LHCN-M2 (cell line): Measurements from ENCODE around the gene CAPN11. TPM values are rescaled to one million over a fixed set of nuclear protein-coding genes. Genes with fewer than 3 reads are reported as not detected.

Source experiments
- DNase-seq: peaks from one replicate; pipeline ENCODE4 v3.0.0-alpha.2; 2012; ENCODE audit warnings: low read depth
- total RNA-seq: library from RNA; depleted of rRNA; stranded (reverse); fragments of >200 nt; gene quantifications from 2 replicates; pipeline ENCODE4 v1.2.3, GENCODE V29; 2014

CAPN11 gene
- total RNA-seq, 1 experiment from 2014 or later = 0.06 TPM

- DNase-seq = no peak
Observed at GRCh38 chr6:44207966-44208365, 49.3 kb downstream of the CAPN11 start.

DNA sequence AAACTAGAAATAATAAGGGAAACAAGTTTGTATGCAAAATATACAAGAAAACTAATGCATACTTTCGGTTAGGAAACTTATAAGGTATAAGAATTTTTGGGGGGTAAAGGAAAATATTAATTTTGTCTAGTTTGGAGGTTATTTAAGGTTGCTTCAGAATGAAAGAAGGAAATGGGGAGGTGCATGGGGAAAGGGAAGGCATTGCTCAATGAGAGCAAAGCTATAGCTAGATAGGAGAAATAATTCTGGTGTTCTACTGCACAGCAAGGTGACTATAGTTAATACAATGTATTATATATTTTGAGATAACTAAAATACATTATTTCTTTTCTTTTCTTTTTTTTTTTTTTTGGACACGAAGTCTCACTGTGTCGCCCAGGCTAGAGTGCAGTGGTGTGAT is 52.7 kb downstream of the CAPN11 start:
- DNase-seq = no peak

GRCh38 chr6:44214307-44214706 is 55.7 kb downstream of the CAPN11 start:
- no peak for DNase-seq

DNA sequence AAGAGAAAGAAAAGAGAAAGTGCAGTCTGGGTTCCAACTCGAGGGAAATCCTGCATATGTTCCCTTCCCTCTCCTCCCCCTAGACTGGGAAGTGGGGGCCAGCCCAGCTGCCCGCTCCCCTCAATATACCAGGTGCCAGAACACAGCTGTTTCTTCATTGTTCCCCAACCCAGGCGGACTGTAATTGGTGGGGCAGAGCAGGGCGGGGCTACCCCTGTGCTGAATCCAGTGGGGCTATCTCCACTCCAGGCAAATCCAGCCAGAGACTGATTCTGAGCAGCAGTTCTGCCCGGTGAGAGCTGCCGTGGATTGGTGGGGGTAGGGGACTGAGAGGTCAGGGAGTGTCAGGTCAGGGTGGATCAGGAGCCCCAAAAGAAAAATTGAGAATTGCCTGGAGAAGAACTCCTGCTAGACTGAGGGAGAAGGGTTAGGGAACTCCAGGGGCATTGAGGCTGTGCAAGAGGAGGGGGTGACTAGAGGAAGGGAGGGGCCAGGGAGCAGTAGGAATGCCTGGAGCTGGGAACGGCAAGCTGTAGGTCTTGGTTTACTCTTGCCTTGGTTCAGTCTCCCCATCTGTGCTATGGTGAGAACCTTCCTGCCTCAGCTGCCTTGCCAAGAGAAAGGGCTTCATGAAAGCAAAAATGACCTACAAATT is 58.2 kb downstream of the CAPN11 start, which contains the start of gene MYMX:
MYMX (plus strand) TSS at position 250 of the 655 bp plus-strand sequence. CDS start 546 bp downstream, outside the sequence.
- DNase-seq = peak; percentile 90

DNA sequence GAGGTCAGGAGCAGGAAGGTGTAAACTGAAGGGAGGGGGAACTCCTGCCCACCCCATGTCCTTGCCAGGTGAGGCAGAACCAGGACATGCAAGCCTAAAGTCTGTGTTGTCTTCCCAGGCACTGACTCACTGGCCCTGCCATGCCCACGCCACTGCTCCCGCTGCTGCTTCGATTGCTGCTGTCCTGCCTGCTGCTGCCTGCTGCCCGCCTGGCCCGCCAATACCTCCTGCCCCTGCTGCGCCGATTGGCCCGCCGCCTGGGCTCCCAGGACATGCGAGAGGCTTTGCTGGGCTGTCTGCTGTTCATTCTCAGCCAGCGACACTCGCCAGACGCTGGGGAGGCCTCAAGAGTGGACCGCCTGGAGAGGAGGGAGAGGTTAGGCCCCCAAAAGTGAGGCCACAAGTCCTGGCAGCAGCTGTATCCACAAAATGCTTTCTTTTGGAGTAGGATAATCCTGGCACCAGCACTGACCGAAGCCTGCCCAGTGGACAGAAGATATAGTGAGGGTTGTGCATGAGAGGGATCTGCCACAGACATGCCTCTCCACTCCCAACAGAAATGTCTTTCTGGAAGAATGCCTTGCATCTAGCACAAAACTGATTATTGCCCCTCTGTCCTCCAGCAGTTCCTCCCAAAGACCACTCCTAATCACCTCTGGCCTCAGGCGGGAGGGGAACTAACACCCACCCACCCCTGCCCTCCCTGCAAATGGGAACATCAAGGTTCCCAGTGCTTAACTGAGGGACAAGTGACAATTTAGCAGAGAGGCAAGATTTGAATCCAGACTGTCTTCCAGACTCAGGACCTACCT is 58.9 kb downstream of the CAPN11 start:
- DNase-seq = peak; percentile 72

DNA sequence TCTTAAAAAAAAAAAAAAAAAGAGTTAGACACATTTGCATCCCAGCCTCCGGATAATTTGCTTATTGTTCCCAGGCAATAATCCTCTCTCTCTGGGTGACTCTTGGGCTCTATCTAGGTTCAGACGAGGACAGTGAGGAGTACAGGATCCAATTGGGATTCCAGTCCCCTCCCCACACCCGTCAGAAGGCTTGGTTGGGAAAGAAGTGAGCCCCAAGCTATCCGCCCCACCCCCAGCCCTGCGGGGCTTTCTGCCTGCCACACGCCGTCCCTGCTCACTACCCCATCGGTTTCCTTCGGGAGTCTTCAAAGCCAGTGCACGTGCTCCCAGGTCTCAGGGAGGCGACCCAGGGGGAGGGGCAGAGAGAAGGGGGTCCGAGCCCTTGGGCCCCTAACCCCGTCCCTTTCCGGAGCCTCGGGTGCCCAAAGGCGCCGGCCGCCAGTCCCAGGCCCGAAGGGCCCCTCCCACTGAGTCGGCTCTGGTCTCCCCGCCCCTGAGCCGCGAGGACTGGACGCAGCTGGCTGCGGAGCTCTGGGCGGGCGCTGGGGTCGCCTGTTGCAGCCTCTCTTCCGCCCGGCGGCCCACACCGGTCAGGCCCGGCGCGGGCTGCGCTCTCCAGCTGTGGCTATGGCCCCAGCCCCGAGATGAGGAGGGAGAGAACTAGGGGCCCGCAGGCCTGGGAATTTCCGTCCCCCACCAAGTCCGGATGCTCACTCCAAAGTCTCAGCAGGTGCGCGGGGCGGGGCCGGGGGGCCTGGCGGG is 60.6 kb downstream of the CAPN11 start:
- DNase-seq = peak; percentile 76

DNA sequence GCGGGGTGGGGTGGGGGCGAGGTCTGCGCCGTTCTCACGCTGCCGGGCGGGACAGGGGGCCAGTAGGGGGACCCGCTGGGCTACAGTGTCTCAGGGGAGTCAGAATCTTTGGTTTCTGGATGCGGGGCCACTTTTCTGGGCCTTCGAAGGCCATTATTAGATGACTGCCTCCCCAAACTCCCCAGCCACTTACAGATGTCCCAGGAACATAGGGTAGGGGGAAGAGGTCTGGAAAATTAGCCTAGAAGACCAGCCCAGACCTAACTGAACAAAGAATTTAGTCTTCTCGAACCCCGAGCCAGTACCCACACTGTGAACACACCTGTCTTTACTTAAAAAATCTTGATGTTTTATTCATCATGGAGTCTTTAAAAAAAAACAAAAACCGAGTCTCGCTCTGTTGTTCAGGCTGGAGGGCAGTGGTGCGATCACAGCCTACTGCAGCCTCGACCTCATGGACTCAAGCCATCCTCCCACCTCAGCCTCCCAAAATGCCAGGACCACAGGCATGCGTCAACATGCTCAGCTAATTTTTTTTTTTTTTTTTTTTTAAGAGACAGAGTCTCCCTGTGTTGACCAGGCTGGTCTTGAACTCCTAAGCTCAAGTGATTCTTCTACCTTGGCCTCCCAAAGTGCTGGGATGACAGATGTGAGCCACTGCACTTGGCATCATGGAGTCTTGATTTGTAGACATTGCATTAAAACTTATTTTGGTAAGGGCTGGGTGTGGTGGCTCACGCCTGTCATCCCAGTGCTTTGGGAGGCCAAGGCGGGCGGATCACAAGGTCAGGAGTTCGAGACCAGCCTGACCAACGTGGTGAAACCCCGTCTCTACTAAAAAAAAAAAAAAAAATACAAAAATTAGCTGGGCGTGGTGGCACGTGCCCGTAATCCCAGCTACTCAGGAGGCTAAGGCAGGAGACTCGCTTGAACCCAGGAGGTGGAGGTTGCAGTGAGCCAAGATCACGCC is 61.5 kb downstream of the CAPN11 start:
- no peak for DNase-seq

DNA sequence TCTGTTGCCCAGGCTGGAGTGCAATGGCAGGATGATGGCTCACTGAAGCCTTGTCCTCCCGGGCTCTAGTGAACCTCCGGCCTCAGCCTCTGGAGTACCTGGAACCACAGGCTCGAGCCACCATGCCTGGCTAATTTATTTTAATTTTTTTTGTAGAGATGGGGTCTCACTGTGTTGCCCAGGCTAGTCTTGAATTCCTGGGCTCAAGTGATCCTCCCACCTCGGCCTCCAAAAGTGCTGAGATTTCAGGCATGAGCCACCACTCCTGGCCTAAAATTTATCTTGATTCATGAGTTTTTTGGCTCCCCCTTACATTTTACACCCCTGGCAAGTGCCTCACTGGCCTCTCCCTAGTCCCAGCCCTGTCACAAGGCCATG is 62.3 kb downstream of the CAPN11 start:
- DNase-seq = no peak

DNA sequence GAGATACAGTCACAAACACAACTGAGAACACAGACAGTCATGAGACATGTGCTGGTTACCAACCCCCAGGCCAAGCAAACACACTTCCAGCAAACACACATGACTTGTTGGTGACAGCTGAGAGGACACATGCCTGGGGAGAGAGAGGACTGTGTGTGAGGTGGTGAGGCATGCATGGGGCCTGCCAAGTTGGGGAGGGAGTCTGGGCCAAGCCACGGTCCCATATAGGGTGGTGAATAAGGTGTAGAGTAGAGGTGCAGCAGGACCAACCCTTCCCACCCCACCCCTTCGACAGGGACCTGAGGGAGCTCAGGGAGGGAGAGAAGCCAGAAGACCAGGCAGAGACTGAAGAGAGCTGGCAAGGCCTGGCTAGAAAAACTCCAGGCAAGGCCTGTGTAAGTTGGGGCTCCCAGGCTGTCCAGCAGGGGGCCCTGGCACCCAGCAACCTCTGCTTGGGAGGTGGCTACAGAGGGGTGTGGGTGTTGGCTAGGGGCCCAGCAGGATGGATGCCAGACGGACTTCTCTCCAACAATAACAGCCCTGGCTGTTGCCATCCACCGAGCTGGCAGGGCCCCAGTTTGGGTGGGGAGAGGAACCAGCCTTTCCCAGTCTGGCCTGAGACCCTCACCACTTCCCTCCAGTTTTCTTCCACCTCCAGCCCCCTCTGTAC is 62.8 kb downstream of the CAPN11 start:
- peak; percentile 88 for DNase-seq

DNA sequence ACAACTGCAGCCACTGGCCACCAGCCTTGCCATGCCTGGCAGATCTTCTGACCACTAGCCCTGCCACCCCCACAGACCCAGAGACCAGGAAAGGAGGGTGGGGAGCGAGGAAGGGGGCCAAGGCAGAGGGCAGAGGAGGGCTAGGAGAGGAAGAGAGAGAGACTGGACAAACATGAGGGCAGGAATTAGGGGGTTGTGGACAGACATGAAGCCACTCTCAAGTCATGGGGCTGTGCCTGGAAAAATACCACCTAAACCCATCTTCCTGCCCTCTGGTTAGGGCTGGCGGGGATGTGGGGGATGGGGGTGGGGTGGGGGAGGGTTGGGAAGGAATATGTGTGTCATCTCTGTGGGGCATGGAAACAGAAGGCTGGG is 63.3 kb downstream of the CAPN11 start:
- DNase-seq = no peak

DNA sequence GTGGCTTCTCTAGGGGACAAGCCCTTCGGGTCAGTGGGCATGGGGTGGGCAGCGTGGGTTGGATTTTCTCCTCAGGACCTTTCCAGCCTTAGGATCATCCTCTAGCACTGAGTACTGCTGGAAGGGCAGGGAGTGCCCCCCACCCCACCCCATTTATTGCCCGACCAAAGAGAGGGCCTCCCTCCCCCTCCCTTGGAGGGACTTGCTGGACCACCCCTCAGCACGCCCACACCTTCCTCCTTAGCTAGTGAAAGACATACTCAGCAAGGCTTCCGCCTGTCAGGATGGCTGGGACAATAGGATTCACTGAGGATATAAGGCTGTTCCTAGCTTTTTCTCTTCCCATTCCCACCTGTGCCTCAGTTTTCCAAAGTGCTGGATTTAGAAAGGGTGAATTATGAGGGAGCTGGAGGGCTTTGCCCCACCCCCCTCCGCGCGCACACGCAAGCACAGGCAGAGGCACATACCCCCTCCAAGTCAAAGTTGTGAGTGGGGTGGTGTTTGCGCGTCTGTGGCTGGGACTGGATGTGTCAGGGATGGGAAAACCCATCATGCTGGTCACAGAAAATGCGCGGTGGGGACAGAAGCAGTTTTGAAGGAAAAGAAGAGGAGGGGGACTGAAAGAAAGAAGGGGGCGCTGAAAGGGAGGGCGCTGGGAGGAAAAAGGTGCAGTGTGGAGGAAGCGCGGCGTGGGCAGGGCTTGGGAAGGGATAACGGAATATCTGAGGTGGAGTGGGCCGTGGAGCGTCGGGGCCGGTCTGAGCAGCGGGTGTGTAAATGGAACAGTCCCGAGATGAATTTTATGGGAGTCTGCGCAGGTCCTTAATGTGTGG is 64.1 kb downstream of the CAPN11 start:
- DNase-seq = no peak

GRCh38 chr6:44223319-44224028 is 64.9 kb downstream of the CAPN11 start, which contains the start of gene SLC29A1:
Gene SLC29A1, plus strand, starts transcription at chr6:44223595. Its CDS starts 3,719 bp downstream, at chr6:44227314.
- DNase-seq = peak; percentile 60

GRCh38 chr6:44224029-44224964 is 65.7 kb downstream of the CAPN11 start:
- DNase-seq = peak; percentile 22

DNA sequence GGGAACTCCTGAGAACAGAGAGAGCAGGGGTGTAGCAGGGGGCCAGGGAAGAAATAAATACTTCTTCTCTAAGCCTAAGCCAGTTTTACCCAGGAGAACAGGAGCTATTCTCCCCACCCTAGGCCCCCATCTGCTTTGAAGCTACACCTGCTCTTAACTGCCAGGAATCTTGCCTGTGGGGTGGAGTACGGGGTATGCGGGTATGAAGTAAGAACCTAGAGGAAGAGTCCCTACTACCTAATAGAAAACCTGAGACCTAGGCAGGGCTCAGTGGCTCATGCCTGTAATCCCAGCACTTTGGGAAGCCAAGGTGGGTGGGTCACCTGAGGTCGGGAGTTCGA is 66.3 kb downstream of the CAPN11 start:
- DNase-seq = no peak

DNA sequence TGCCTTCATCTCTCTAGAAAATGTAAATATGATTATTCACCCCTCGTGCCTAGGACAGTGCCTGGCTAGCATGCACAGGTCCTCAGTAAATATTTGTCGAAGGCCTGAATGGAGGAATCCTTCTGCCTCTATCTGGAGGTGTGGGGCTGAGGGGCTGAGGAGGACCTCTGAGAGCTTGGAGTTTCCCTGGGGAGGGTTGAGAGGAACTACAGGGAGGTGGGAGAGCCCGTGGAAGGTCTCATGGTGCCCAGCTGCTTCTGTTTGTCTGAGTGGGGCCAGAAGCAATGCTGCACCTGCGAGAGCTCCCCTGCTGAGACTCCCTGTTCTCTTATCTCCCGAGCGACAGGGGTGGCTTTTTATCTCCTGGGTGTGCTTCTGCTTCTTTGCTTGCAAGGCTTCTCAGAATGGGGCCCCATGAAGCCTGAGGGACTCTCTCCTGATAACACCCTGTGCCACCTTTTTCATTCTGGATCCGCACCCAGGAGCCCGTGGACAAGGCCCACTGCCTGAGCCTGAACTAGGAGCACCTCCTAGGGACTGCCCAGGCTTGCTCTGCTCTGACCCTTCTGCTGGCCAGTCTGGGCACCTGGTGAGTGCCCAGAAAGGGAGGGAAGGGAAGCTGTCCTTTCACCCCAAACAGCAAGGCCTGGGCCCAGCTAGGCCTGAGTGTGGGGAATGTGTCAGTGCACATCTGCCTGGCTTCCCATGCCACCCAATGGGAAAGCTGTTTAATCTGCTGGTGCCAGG is 67.1 kb downstream of the CAPN11 start:
- DNase-seq = no peak

DNA sequence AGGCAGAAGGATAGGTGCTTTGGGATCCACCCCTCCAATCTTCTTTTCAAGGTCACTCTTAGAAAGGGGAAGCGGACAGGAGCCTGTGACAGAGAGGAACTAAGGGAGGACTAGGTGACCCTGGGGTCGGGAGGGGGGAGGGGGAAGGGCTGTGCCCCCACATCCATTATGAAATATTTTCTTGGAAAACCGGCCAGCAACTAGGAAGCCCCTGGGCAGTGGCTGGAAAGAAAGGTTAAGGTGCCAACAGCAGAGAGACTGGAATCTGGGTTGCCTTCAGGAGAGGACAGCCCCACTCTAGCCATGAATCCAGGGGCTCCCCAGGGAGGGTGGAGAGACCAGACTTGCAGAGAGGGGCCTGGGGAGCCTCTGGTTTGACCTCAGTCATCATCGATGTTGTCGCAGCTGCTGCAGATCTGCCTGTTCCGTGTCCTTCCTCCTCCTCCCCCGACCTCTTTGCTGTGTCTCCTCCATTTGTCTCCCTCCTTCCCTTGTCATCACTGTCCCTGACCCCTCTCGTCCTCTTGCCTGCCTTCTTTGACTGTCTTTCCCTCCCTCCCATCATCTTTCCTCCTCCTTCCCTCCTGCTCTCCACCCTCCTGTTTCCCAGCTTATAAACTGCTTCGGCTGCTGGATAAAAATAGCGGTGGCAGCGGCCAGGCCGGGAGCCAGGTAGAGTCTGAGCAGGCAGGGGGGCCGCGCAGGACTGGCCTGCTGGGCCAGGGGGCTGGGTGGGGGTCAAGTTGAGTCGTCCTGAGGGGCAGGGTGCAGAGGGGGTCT is 67.9 kb downstream of the CAPN11 start:
- peak; percentile 57 for DNase-seq
